BLaER1 (cell line): Measurements from ENCODE around the gene TEAD4.

Source experiments
- H3K27ac ChIP-seq: shearing (Covaris generic); formaldehyde crosslinking; 2 replicates; pipeline ENCODE4 v1.8.1; 2022
- H3K27me3 ChIP-seq: shearing (Covaris generic); formaldehyde crosslinking; 2 replicates; pipeline ENCODE4 v1.8.1; 2022
- H3K36me3 ChIP-seq: shearing (Covaris generic); formaldehyde crosslinking; 2 replicates; pipeline ENCODE4 v1.8.1; 2022
- H3K4me1 ChIP-seq: shearing (Covaris generic); formaldehyde crosslinking; 2 replicates; pipeline ENCODE4 v1.8.1; 2022
- H3K4me2 ChIP-seq: shearing (Covaris generic); formaldehyde crosslinking; 2 replicates; pipeline ENCODE4 v1.8.1; 2022
- H3K4me3 ChIP-seq: shearing (Covaris generic); formaldehyde crosslinking; 2 replicates; pipeline ENCODE4 v1.8.1; 2022
- H3K9ac ChIP-seq: shearing (Covaris generic); formaldehyde crosslinking; 2 replicates; pipeline ENCODE4 v1.8.1; 2022
- H3K9me3 ChIP-seq: shearing (Covaris generic); formaldehyde crosslinking; 2 replicates; pipeline ENCODE4 v1.8.1; 2022
- H4K20me1 ChIP-seq: shearing (Covaris generic); formaldehyde crosslinking; 2 replicates; pipeline ENCODE4 v1.8.1; 2022
- Cebpa-rat ChIP-seq: shearing (Covaris generic); IDR thresholded peaks from 2 replicates; pipeline ENCODE4 v1.8.1; 2022

The TEAD4 gene

GRCh38 chr12:2997989-2998670 is 38.9 kb downstream of the TEAD4 start:
- Histone ChIP-seq H4K20me1 (peaks cover 64% of the 10 kb centered on the region), H3K4me2 (no peak overlapping the region), H3K27me3 (no peaks in the 10 kb centered on the region)

GRCh38 chr12:2998789-2999264 is 39.6 kb downstream of the TEAD4 start:
- Histone ChIP-seq H3K4me3 (no peak overlapping the region), H3K27me3 (no peaks in the 10 kb centered on the region), H3K27ac (no peak overlapping the region; the same call in 1 of the 2 replicates), H4K20me1 (peaks cover 64% of the 10 kb centered on the region), H3K9ac (no peak overlapping the region), H3K36me3 (peaks cover 60% of the 10 kb centered on the region), H3K4me2 (peak overlapping the region; percentile 9; the same call in 1 of the 2 replicates), H3K9me3 (no peaks in the 10 kb centered on the region), H3K4me1 (peaks cover 38% of the 10 kb centered on the region)
- no peak for TF ChIP-seq Cebpa-rat

More at GRCh38 chr12:2997989-2998670, 38.9 kb downstream of the TEAD4 start:
- no peak overlapping the region for H3K4me3 ChIP-seq
- H3K9me3 ChIP-seq = no peaks in the 10 kb centered on the region
- H3K36me3 ChIP-seq = peaks cover 67% of the 10 kb centered on the region
- no peak overlapping the region for H3K9ac ChIP-seq
- H3K27ac ChIP-seq = no peak overlapping the region; the same call in 1 of the 2 replicates
- peaks cover 31% of the 10 kb centered on the region for H3K4me1 ChIP-seq
- no peak for TF ChIP-seq Cebpa-rat

- Histone ChIP-seq H3K4me3 (no peak overlapping the region), H3K9me3 (no peaks in the 10 kb centered on the region), H3K27me3 (no peaks in the 10 kb centered on the region), H3K36me3 (peaks cover 58% of the 10 kb centered on the region), H3K9ac (no peak overlapping the region), H3K27ac (peak overlapping the region; percentile 25; the same call in 1 of the 2 replicates), H3K4me1 (peaks cover 43% of the 10 kb centered on the region), H4K20me1 (peaks cover 69% of the 10 kb centered on the region), H3K4me2 (peak overlapping the region; percentile 9; the same call in 1 of the 2 replicates)
- TF ChIP-seq Cebpa-rat = no peak
Observed at GRCh38 chr12:2999265-2999841, 40.2 kb downstream of the TEAD4 start.

- Histone ChIP-seq H3K4me2 (no peak overlapping the region), H3K9ac (no peak overlapping the region), H3K4me1 (peaks cover 57% of the 10 kb centered on the region), H3K27me3 (no peaks in the 10 kb centered on the region), H4K20me1 (peaks cover 72% of the 10 kb centered on the region), H3K27ac (no peak overlapping the region), H3K9me3 (no peaks in the 10 kb centered on the region), H3K36me3 (peaks cover 52% of the 10 kb centered on the region), H3K4me3 (no peak overlapping the region)
- TF ChIP-seq Cebpa-rat = no peak
Observed at GRCh38 chr12:3000548-3001275, 41.5 kb downstream of the TEAD4 start.

DNA sequence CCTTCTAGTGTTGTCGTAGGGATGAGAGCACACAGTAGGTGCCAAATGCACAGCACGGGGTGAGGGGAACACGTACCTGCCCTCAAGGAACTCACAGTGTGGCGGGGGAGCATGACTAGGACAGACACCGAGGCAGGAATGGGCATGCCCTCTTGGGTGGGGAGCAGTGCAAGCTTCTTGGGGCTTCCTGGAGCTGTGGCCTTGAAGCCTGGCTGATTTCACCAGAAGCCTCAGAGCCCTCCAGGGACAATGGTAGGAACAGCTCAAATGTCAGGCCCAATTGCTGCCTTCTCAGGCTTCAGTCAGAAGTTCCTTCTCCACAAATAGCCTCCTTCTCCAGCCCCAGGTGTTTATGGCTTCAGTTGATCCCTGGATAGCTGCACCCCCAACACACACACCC is 43.4 kb downstream of the TEAD4 start:
- H3K4me1 ChIP-seq = peaks cover 60% of the 10 kb centered on the region
- H3K4me3 ChIP-seq = peak overlapping the region; percentile 9; the same call in 1 of the 2 replicates
- H3K36me3 ChIP-seq = peaks cover 51% of the 10 kb centered on the region
- peak overlapping the region; percentile 77 for H3K27ac ChIP-seq
- peak overlapping the region; percentile 52 for H3K9ac ChIP-seq
- H3K4me2 ChIP-seq = peak overlapping the region; percentile 82
- H3K9me3 ChIP-seq = no peaks in the 10 kb centered on the region
- peaks cover 59% of the 10 kb centered on the region for H4K20me1 ChIP-seq
- no peak for TF ChIP-seq Cebpa-rat
- H3K27me3 ChIP-seq = no peaks in the 10 kb centered on the region

DNA sequence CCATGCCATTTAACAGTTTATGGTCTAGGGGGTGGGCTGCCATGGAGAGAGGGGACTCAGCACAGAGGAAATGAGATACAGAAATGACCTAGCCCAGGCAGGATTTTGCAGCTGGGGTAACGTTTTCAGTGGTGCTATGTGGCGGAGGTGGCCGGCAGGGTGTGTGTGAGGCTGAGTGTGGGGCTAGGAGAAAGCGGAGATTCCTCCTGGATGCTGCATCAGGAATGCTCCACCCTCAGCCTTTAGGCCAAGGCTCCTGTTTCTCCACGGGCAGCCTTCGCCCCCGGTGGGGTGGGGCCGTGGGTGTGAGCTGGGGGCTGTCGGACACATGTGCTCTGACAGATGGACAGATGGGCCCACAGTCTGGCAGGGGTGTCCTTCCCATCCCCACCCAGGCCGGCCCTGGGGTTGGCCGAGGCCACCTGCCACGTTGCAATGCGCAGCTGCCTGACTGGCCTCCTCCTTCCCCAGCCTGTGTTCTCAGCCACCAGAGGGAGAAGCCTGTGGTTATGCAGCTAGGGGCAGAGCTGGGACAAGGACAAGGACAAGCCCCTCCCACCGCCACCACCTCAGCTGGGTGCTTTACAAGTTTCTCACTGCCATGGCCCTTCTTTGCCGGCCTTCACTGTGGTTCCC is 44.3 kb downstream of the TEAD4 start:
- H3K9ac ChIP-seq = peak overlapping the region; percentile 52; the same call in 1 of the 2 replicates
- no peak for TF ChIP-seq Cebpa-rat
- H3K27ac ChIP-seq = peak overlapping the region; percentile 77
- H3K27me3 ChIP-seq = no peaks in the 10 kb centered on the region
- no peaks in the 10 kb centered on the region for H3K9me3 ChIP-seq
- peak overlapping the region; percentile 82 for H3K4me2 ChIP-seq
- peaks cover 67% of the 10 kb centered on the region for H3K4me1 ChIP-seq
- H4K20me1 ChIP-seq = peaks cover 56% of the 10 kb centered on the region
- H3K4me3 ChIP-seq = peak overlapping the region; percentile 7; the same call in 1 of the 2 replicates
- H3K36me3 ChIP-seq = peaks cover 48% of the 10 kb centered on the region

DNA sequence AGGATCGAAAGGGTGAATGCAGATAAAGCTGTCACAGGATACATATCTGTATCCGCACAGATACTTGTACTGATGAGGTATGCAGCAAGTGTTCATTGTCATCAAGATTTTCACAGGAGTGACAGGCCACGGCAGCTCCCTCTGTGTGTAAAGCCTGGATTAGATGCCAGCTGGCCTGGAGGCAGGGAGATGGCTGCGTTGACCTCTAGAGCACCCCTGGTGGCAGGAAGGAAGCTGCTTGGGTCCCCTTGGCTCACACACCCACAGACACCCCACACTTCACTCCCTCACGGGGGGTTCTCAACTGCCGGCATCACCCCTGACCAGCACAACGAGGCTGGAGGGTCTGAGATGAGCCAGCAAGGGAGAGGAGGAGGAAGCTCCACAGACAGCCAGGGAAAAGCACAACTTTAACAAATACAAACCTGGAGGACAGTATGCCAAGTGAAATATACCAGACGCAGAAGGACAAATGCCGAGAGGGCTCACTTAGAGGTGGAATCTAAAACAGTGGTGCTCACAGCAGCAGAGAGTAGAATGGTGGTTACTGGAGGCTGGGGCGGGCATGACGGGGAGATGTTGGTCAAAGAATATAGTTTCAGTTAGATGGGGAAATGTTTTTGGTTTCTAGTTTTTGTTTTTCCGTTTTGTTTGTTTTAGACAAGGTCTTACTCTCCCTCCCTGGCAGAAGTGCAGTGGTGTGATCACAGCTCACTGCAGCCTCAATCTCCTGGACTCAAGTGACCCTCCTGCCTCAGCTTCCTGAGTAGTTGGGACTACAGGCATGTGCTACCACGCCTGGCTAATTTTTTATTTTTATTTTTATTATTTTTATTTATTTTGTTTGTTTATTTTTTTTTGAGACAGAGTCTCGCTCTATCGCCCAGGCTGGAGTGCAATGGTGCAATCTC is 45.7 kb downstream of the TEAD4 start:
- no peak overlapping the region for H3K9ac ChIP-seq
- no peak for TF ChIP-seq Cebpa-rat
- H3K4me2 ChIP-seq = peak overlapping the region; percentile 82
- H4K20me1 ChIP-seq = peaks cover 42% of the 10 kb centered on the region
- peaks cover 44% of the 10 kb centered on the region for H3K36me3 ChIP-seq
- no peaks in the 10 kb centered on the region for H3K9me3 ChIP-seq
- H3K27me3 ChIP-seq = no peaks in the 10 kb centered on the region
- H3K27ac ChIP-seq = peak overlapping the region; percentile 23; the same call in 1 of the 2 replicates
- peaks cover 53% of the 10 kb centered on the region for H3K4me1 ChIP-seq
- H3K4me3 ChIP-seq = no peak overlapping the region

DNA sequence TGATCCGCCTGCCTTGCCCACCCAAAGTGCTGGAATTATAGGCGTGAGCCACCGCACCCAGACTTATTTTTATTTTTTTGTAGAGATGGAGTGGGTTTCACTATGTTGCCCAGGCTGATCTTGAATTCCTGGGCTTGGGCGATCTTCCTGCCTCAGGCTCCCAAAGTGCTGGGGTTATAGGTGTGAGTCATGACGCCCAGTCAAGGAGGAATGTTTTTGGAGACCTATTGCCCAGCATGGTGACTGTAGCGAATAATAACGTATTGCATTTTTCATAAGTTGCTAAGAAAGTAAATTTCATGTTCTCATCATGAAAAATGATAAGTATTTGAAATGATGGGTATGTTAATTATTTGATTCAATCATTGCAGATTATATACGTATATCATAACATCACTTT is 46.5 kb downstream of the TEAD4 start:
- Histone ChIP-seq H3K9ac (no peak overlapping the region), H4K20me1 (peaks cover 36% of the 10 kb centered on the region), H3K4me1 (peaks cover 53% of the 10 kb centered on the region), H3K27me3 (no peaks in the 10 kb centered on the region), H3K4me2 (no peak overlapping the region; the same call in 1 of the 2 replicates), H3K4me3 (no peak overlapping the region), H3K9me3 (no peaks in the 10 kb centered on the region), H3K27ac (no peak overlapping the region), H3K36me3 (peaks cover 51% of the 10 kb centered on the region)
- TF ChIP-seq Cebpa-rat = no peak
